Vagina (tissue), 2 donors: Measurements from ENCODE around the gene PHF21B. TPM values are rescaled to one million over a fixed set of nuclear protein-coding genes. Genes with fewer than 3 reads are reported as not detected.

Experiments
- DNase-seq, 2 donors: peaks; one replicate each; pipeline ENCODE4 v3.0.0-alpha.2; 2017; ENCODE audit errors: extremely low spot score in 2 of 2
- H3K27ac ChIP-seq: fragments of 200-600 bp; sonication (generic); one replicate; pipeline ENCODE4 v1.5.1; 2019
- H3K27me3 ChIP-seq: fragments of 200-600 bp; sonication (generic); one replicate; pipeline ENCODE4 v1.5.1; 2019
- H3K36me3 ChIP-seq, 2 donors: fragments of 200-600 bp; sonication (generic); one replicate each; pipeline ENCODE4 v1.5.1; 2017 to 2019
- H3K4me1 ChIP-seq: fragments of 200-600 bp; sonication (generic); one replicate; pipeline ENCODE4 v1.5.1; 2019
- H3K4me3 ChIP-seq, 2 donors: fragments of 200-600 bp; sonication (generic); 1 replicate in 1 of 2; 2 replicates in 1 of 2; pipeline ENCODE4 v1.5.1; 2016 to 2019
- H3K9me3 ChIP-seq: fragments of 200-600 bp; sonication (generic); one replicate; pipeline ENCODE4 v1.5.1; 2019
- CTCF ChIP-seq, 3 experiments: fragments of 450-650 bp in 2 of 3; fragments of 200-600 bp in 1 of 3; sonication (generic) in 1 of 3; IDR thresholded peaks; one replicate each; pipeline ENCODE4 v1.5.1; 2017 to 2019; ENCODE audit warnings: antibody characterized with exemption in 3 of 3, mild to moderate bottlenecking in 2 of 3, moderate library complexity in 2 of 3
- POLR2A ChIP-seq, 2 donors: fragments of 450-650 bp; IDR thresholded peaks; one replicate each; pipeline ENCODE4 v1.6.1; 2017; ENCODE audit warnings: antibody characterized with exemption in 2 of 2, mild to moderate bottlenecking in 2 of 2, moderate library complexity in 2 of 2
- POLR2AphosphoS5 ChIP-seq, 2 donors: sonication (generic); formaldehyde crosslinking; IDR thresholded peaks; one replicate each; pipeline ENCODE4 v1.9.0; 2017; ENCODE audit warnings: antibody characterized with exemption in 2 of 2, mild to moderate bottlenecking in 2 of 2, low read depth in 1 of 2; ENCODE audit not compliant: insufficient read depth in 1 of 2
- intact Hi-C: fragments of 100-400 bp; cut with DNase I; formaldehyde crosslinking; loops from one replicate; pipeline ENCODE4 v1.15.1; 2023
- total RNA-seq: library from RNA; depleted of rRNA; stranded (reverse); fragments of >200 nt; gene quantifications from one replicate; pipeline ENCODE4 v1.2.3, GENCODE V29; 2016

PHF21B gene
- total RNA-seq, 1 donor from 2014 or later = 2.2 TPM

DNA sequence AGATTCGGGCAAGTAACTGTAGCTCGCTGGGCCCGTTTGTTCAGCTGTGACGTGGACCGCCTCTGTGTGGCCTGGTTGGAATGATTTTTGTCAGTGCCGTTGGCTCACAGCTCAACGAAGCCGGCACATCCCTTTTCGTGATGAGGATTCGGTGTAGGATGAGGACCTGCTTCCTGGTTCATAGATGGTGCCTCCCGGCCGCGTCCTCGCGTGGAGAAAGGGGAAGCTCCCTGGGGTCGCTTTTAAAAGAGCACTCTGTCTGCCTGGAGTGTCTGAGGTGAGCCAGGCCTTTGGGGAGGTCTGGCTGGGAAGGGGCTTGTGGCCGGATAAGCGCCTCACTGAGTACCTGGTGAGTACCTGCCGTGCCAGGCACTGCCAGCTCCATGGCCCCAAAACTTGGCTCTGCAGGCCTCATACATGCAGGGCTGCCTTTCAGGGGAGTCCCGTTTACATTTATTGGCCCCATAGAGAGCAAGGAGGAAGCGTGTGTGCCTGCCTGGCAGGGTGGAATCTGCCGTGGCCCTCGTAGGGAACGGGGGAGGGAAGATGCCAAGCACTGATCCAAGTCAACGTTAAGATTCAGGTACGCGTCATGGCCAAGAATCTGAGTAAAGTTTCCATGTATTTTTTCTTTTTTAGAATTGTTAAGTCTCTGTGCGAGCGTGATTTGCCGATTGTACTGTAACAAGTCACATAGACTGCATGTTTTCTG, 169.0 kb downstream of the PHF21B start:
- TF ChIP-seq CTCF (IDR thresholded peaks at IDR 0.05) (no peak), POLR2A (IDR thresholded peaks at IDR 0.05) (no peak), POLR2AphosphoS5 (IDR thresholded peaks at IDR 0.05; ENCODE audit: insufficient read depth in 1 of 2, low read depth in 1 of 2) (no peak)
- no peak for DNase-seq
- no peaks in the 10 kb centered on the region for H3K4me1 ChIP-seq
- H3K4me3 ChIP-seq = no peak overlapping the region
- H3K27me3 ChIP-seq = no peaks in the 10 kb centered on the region
- intact Hi-C loops = no loop called here
- H3K9me3 ChIP-seq = no peaks in the 10 kb centered on the region
- H3K36me3 ChIP-seq = no peaks in the 10 kb centered on the region
- H3K27ac ChIP-seq = no peak overlapping the region

GRCh38 chr22:44839721-44840120, 170.1 kb downstream of the PHF21B start:
- no peaks in the 10 kb centered on the region for H3K4me1 ChIP-seq
- no peaks in the 10 kb centered on the region for H3K27me3 ChIP-seq
- intact Hi-C loops = no loop called here

DNA sequence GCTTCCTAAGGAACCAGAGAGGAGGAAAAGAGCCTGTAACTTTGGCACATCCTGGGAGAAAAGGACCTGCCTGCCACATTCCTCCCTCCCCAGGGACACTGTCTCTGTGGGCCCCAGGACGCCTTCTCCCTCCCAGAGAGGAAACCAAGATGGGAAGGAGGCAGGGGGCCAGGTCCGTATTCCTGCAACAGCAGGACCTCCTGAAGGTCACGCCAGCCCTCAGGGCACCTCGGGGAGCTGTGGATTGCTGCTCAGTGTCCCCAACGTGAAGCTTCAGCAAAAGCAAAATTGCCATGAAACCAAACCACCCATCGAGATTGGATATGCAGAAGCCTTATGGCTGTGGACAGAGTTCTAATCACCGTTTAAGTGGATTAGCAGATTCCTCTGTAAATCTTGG, 170.7 kb downstream of the PHF21B start:
- Histone ChIP-seq H3K27ac (no peak overlapping the region), H3K9me3 (no peaks in the 10 kb centered on the region), H3K4me3 (no peak overlapping the region), H3K36me3 (no peaks in the 10 kb centered on the region), H3K4me1 (no peaks in the 10 kb centered on the region), H3K27me3 (no peaks in the 10 kb centered on the region)
- intact Hi-C loops = no loop called here
- no peak for TF ChIP-seq POLR2A (IDR thresholded peaks at IDR 0.05)
- no peak for TF ChIP-seq POLR2AphosphoS5 (IDR thresholded peaks at IDR 0.05; ENCODE audit: insufficient read depth in 1 of 2, low read depth in 1 of 2)
- TF ChIP-seq CTCF (IDR thresholded peaks at IDR 0.05) = no peak
- DNase-seq = no peak

More at GRCh38 chr22:44839721-44840120, 170.1 kb downstream of the PHF21B start:
- Histone ChIP-seq H3K27ac (no peak overlapping the region), H3K9me3 (no peaks in the 10 kb centered on the region), H3K4me3 (no peak overlapping the region), H3K36me3 (no peaks in the 10 kb centered on the region)
- no peak for TF ChIP-seq CTCF (IDR thresholded peaks at IDR 0.05)
- no peak for TF ChIP-seq POLR2A (IDR thresholded peaks at IDR 0.05)
- DNase-seq = no peak

- DNase-seq = no peak
- H3K27me3 ChIP-seq = no peaks in the 10 kb centered on the region
- no peaks in the 10 kb centered on the region for H3K36me3 ChIP-seq
- TF ChIP-seq CTCF (IDR thresholded peaks at IDR 0.05) (no peak), POLR2AphosphoS5 (IDR thresholded peaks at IDR 0.05; ENCODE audit: insufficient read depth in 1 of 2, low read depth in 1 of 2) (no peak), POLR2A (IDR thresholded peaks at IDR 0.05) (no peak)
- H3K4me1 ChIP-seq = no peaks in the 10 kb centered on the region
- no peaks in the 10 kb centered on the region for H3K9me3 ChIP-seq
- intact Hi-C loops = no loop called here
- H3K4me3 ChIP-seq = no peak overlapping the region
- H3K27ac ChIP-seq = no peak overlapping the region
Observed at GRCh38 chr22:44838316-44839016, 171.3 kb downstream of the PHF21B start.

- no peaks in the 10 kb centered on the region for H3K36me3 ChIP-seq
- H3K27ac ChIP-seq = no peak overlapping the region
- TF ChIP-seq POLR2A (IDR thresholded peaks at IDR 0.05) (no peak), POLR2AphosphoS5 (IDR thresholded peaks at IDR 0.05; ENCODE audit: insufficient read depth in 1 of 2, low read depth in 1 of 2) (no peak), CTCF (IDR thresholded peaks at IDR 0.05) (no peak)
- H3K27me3 ChIP-seq = no peaks in the 10 kb centered on the region
- intact Hi-C loops = no loop called here
- H3K4me1 ChIP-seq = no peaks in the 10 kb centered on the region
- DNase-seq = no peak
- H3K4me3 ChIP-seq = no peak overlapping the region
- H3K9me3 ChIP-seq = no peaks in the 10 kb centered on the region
Observed at GRCh38 chr22:44837481-44837880, 172.3 kb downstream of the PHF21B start.
